Measurements from ENCODE around the gene PAX7.

GRCh38 chr1:18783705-18784481 is 153.2 kb downstream of the PAX7 start:
- TF ChIP-seq CTCF (IDR thresholded peaks at IDR 0.05) = no peak
- TF ChIP-seq EZH2 (IDR thresholded peaks at IDR 0.05; ENCODE audit: borderline replicate concordance, insufficient read depth, low read depth, low read length, poor library complexity, severe bottlenecking) = no peak

All from B cell (primary cell).